Small intestine (tissue), 4 donors: Measurements from ENCODE around the gene MORN3. TPM values are rescaled to one million over a fixed set of nuclear protein-coding genes. Genes with fewer than 3 reads are reported as not detected.

Experiments used
- polyA plus RNA-seq, 4 donors: library from polyadenylated mRNA; stranded (reverse) in 3 of 4; unstranded in 1 of 4; fragments of 200-250 nt in 3 of 4; fragments of 120-200 nt in 1 of 4; gene quantifications; one replicate each; pipeline versions ENCODE4 v1.2.1 to v1.2.3, GENCODE V29; 2013
- donor health status: healthy with polysubstance abuse.
- donor health status: Bipolar disorder and iron deficiency.
- donor health status: healthy.

MORN3 gene
- polyA plus RNA-seq, 4 donors: 0.57 to 3.1 TPM; not detected in 2

Other genes with a start within 250 kb of the MORN3 start
- gene KDM2B, start 88.6 kb downstream of the MORN3 start, polyA plus RNA-seq: 10 to 100 TPM in 2 of 4 donors, 1 to 10 TPM in 2; 7.6 to 16.0 (median 11.8) TPM
- 10 to 100 TPM; 16.1 to 51.4 (median 28.7) TPM for gene ORAI1, start 43.1 kb downstream of the MORN3 start, polyA plus RNA-seq
- 10 to 100 TPM in 1 of 4 donors, 1 to 10 TPM in 3; 2.7 to 11.3 (median 3.6) TPM for gene TMEM120B, start 43.1 kb upstream of the MORN3 start, polyA plus RNA-seq
- gene RHOF, start 124.0 kb upstream of the MORN3 start, polyA plus RNA-seq: 10 to 100 TPM; 13.3 to 75.9 (median 43.6) TPM
- 10 to 100 TPM in 1 of 4 donors, 1 to 10 TPM in 3; 3.6 to 13.0 (median 6.6) TPM for gene SETD1B, start 134.4 kb upstream of the MORN3 start, polyA plus RNA-seq
- under 1 TPM in 2 of 4 donors, not detected in 2; 0.13 to 0.78 TPM for gene HPD, start 189.2 kb upstream of the MORN3 start, polyA plus RNA-seq
- 100 to 1,000 TPM in 1 of 4 donors, 10 to 100 TPM in 3; 54.9 to 123 (median 89.0) TPM for gene PSMD9, start 219.1 kb upstream of the MORN3 start, polyA plus RNA-seq
- gene CFAP251, start 248.9 kb upstream of the MORN3 start, polyA plus RNA-seq: 1 to 10 TPM in 1 of 4 donors, under 1 TPM in 2, not detected in 1; 0.34 to 1.6 (median 0.67) TPM